Kidney (tissue), 14 donors: ENCODE measurements around the gene WNT3A. TPM values are rescaled to one million over a fixed set of nuclear protein-coding genes. Genes with fewer than 3 reads are reported as not detected.

Source experiments
- DNase-seq, 5 donors: peaks; one replicate each; pipeline ENCODE4 v3.0.0-alpha.2; 2013 to 2020
- FAIRE-seq: peaks from 2 replicates; lab custom pipeline; 2012; peaks lifted over from hg19 to GRCh38; lab: Jason Lieb, UNC
- H3K27ac ChIP-seq, 2 donors: one replicate each; pipeline ENCODE4 v1.7.0; 2013; ENCODE audit warnings: low read depth in 2 of 2, low read length in 2 of 2, inconsistent platforms in 1 of 2
- H3K27me3 ChIP-seq: one replicate; pipeline ENCODE4 v1.7.1; 2013; ENCODE audit warnings: low read length, inconsistent platforms; ENCODE audit not compliant: control insufficient read depth, insufficient read depth
- H3K36me3 ChIP-seq, 3 donors: one replicate each; pipeline versions ENCODE4 v1.7.0 to v1.7.1; 2013; ENCODE audit warnings: low read length in 3 of 3, control low read depth in 1 of 3, inconsistent platforms in 1 of 3; ENCODE audit not compliant: insufficient read depth in 3 of 3, control insufficient read depth in 2 of 3
- H3K4me1 ChIP-seq, 3 donors: one replicate each; pipeline versions ENCODE4 v1.7.0 to v1.7.1; 2013; ENCODE audit warnings: low read length in 3 of 3, inconsistent platforms in 1 of 3, low read depth in 1 of 3; ENCODE audit not compliant: control insufficient read depth in 2 of 3, insufficient read depth in 2 of 3
- H3K4me3 ChIP-seq, 3 donors: one replicate each; pipeline versions ENCODE4 v1.7.0 to v1.8.1; 2013; ENCODE audit warnings: low read length in 3 of 3, control low read depth in 1 of 3, inconsistent platforms in 1 of 3
- H3K9ac ChIP-seq, 3 donors: one replicate each; pipeline versions ENCODE4 v1.7.0 to v1.7.1; 2013; ENCODE audit warnings: low read length in 3 of 3, control low read depth in 1 of 3, inconsistent platforms in 1 of 3
- H3K9me3 ChIP-seq, 3 donors: one replicate each; pipeline versions ENCODE4 v1.7.0 to v1.7.1; 2013; ENCODE audit warnings: low read length in 3 of 3, control low read depth in 1 of 3, inconsistent platforms in 1 of 3; ENCODE audit not compliant: control insufficient read depth in 2 of 3, insufficient read depth in 1 of 3
- intact Hi-C: fragments of 100-400 bp; cut with DNase I; formaldehyde crosslinking; loops from one replicate; pipeline ENCODE4 v1.11.1; 2022
- polyA plus RNA-seq: library from polyadenylated mRNA; stranded (reverse); fragments of 350-450 nt; fragmentation: Illumina TruSeq; extraction: RNeasy Lipid Tissue Mini Kit (QIAGEN cat#74804); gene quantifications from one replicate; pipeline ENCODE4 v1.2.3, GENCODE V29; 2014; ENCODE audit warnings: low read depth, low replicate concordance; ENCODE audit not compliant: insufficient read depth
- total RNA-seq: library from RNA; stranded (reverse); fragmentation: NEBNext Ultra II Directional; extraction: Animal tissue kit (Norgen Biotek cat#: 25700); gene quantifications from one replicate; pipeline ENCODE4 v1.2.1, GENCODE V29; 2021
- TF ChIP-seq, protein P1 (sequence below): IDR thresholded peaks from 3 replicates; pipeline ENCODE4 v1.5.1; 2012; ENCODE audit warnings: mild to moderate bottlenecking, moderate library complexity, borderline replicate concordance; ENCODE audit not compliant: insufficient read depth; ENCODE audit errors: extremely low read depth
- donor health status: control.
- donor health status: control.
- donor health status: control.
- donor health status: control.
- donor health status: control.
- donor health status: DM: yes; HTN: yes; CAD: no.
- donor health status: Normal renal cell carcinoma (clear cell type).

The WNT3A gene
- total and polyA plus RNA-seq, 2 donors from 2014 or later, result not detected

DNA sequence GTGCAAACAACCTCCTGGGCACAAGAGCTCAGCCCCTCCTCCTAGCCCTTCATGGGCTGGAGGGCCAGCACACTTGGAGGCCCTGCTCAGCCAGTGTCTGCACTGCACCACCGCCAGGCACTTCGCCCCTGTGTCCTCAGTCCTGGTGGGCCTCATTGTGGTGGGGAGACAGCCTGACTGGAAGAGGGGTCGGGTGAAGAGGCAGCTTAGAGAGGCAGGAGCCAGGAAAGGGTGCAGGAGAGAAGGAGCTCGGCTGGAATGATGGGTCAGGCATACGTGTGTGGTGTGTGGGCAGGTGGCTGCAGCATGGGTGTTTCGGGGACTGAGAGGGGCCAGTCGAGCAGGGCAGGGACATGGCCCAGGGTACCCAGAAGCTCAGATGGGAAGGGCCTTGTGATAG, 4.1 kb downstream of the WNT3A start:
- H3K4me1 ChIP-seq, result no peaks in the 10 kb centered on the region
- no peak for FAIRE-seq
- TF ChIP-seq, protein P1, sequence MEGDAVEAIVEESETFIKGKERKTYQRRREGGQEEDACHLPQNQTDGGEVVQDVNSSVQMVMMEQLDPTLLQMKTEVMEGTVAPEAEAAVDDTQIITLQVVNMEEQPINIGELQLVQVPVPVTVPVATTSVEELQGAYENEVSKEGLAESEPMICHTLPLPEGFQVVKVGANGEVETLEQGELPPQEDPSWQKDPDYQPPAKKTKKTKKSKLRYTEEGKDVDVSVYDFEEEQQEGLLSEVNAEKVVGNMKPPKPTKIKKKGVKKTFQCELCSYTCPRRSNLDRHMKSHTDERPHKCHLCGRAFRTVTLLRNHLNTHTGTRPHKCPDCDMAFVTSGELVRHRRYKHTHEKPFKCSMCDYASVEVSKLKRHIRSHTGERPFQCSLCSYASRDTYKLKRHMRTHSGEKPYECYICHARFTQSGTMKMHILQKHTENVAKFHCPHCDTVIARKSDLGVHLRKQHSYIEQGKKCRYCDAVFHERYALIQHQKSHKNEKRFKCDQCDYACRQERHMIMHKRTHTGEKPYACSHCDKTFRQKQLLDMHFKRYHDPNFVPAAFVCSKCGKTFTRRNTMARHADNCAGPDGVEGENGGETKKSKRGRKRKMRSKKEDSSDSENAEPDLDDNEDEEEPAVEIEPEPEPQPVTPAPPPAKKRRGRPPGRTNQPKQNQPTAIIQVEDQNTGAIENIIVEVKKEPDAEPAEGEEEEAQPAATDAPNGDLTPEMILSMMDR, result no peak
- H3K27ac ChIP-seq, result no peak overlapping the region
- peaks cover 13% of the 10 kb centered on the region for H3K27me3 ChIP-seq
- no peaks in the 10 kb centered on the region for H3K36me3 ChIP-seq
- no peak overlapping the region for H3K9ac ChIP-seq
- H3K9me3 ChIP-seq, result no peaks in the 10 kb centered on the region
- H3K4me3 ChIP-seq, result no peak overlapping the region
- intact Hi-C loops, result no loop called here
- DNase-seq, result no peak

GRCh38 chr1:228011721-228012311, 5.0 kb downstream of the WNT3A start:
- intact Hi-C loops, result no loop called here
- DNase-seq (peak in 1 of 5 donors; percentile 5), FAIRE-seq (no peak)
- Histone ChIP-seq H3K36me3 (no peaks in the 10 kb centered on the region), H3K27ac (no peak overlapping the region), H3K4me1 (no peaks in the 10 kb centered on the region), H3K9ac (no peak overlapping the region), H3K9me3 (no peaks in the 10 kb centered on the region), H3K27me3 (peaks cover 10% of the 10 kb centered on the region), H3K4me3 (no peak overlapping the region)
- TF ChIP-seq, protein P1, result no peak

DNA sequence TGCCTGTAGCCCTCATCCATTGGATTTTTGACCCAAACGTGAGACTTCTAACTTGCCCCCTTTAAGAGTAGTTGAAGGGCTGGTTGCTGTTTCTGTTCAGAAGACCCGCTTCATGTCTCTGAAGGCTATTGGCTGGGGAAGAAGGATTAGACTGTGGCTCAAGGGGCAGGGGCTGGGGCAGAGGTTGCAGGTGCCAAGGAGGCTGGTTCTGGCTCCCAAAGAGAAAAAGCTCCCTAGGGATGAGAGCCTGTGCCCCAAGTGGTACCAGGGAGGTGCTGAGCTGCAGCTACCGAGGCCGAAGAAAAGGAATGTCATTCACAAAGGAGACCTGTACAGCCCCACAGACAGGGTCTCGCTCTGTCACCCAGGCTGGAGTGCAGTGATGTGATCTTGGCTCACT, 5.8 kb downstream of the WNT3A start:
- H3K9ac ChIP-seq, result no peak overlapping the region
- no peaks in the 10 kb centered on the region for H3K36me3 ChIP-seq
- intact Hi-C loops, result no loop called here
- H3K27me3 ChIP-seq, result peaks cover 8% of the 10 kb centered on the region
- no peak overlapping the region for H3K4me3 ChIP-seq
- no peaks in the 10 kb centered on the region for H3K9me3 ChIP-seq
- FAIRE-seq (no peak), DNase-seq (peak in 1 of 5 donors; percentile 4)
- H3K27ac ChIP-seq, result no peak overlapping the region
- TF ChIP-seq, protein P1, result no peak
- no peaks in the 10 kb centered on the region for H3K4me1 ChIP-seq
